Adrenal gland (tissue), 5 donors: ENCODE data around the gene SIRT5.

Experiments
- POLR2A ChIP-seq, 2 donors: fragments of 450-650 bp; IDR thresholded peaks; one replicate each; pipeline ENCODE4 v1.6.1; 2017; ENCODE audit warnings: antibody characterized with exemption in 2 of 2, mild to moderate bottlenecking in 2 of 2, moderate library complexity in 1 of 2
- TF ChIP-seq, protein P1 (sequence below), 6 experiments: fragments of 450-650 bp in 4 of 6; fragments of 200-600 bp in 2 of 6; sonication (generic) in 1 of 6; IDR thresholded peaks; 1 replicate in 5 of 6; 2 replicates in 1 of 6; pipeline versions ENCODE4 v1.5.1 to v1.8.0; 2016 to 2021; ENCODE audit warnings: antibody characterized with exemption in 6 of 6, mild to moderate bottlenecking in 2 of 6, moderate library complexity in 1 of 6
- donor health status: DM: no; HTN: no; CAD: no.

DNA sequence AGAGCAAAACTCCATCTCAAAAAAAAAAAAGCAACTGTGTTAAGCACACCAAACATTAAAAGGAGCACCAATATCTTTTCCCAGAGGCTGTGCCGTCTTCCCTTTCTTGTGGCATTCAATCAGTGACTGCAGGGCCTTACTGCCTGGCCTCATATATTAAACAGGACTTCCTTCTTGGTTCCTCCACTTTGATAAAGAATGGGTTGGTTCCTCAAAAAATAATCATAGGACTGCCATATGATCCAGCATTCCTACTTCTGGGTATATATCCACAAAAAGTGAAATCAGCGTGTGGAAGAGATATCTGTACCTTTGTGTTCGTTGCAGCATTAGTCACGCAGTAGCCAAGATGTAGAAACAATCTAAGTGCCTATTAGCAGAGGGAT lies 46.7 kb upstream of the SIRT5 start:
- TF ChIP-seq, protein P1, sequence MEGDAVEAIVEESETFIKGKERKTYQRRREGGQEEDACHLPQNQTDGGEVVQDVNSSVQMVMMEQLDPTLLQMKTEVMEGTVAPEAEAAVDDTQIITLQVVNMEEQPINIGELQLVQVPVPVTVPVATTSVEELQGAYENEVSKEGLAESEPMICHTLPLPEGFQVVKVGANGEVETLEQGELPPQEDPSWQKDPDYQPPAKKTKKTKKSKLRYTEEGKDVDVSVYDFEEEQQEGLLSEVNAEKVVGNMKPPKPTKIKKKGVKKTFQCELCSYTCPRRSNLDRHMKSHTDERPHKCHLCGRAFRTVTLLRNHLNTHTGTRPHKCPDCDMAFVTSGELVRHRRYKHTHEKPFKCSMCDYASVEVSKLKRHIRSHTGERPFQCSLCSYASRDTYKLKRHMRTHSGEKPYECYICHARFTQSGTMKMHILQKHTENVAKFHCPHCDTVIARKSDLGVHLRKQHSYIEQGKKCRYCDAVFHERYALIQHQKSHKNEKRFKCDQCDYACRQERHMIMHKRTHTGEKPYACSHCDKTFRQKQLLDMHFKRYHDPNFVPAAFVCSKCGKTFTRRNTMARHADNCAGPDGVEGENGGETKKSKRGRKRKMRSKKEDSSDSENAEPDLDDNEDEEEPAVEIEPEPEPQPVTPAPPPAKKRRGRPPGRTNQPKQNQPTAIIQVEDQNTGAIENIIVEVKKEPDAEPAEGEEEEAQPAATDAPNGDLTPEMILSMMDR (IDR thresholded peaks at IDR 0.05) = no peak
- no peak for TF ChIP-seq POLR2A (IDR thresholded peaks at IDR 0.05)
